Right ventricle myocardium superior (tissue), 1 donor: ENCODE data around the gene AKAP8. TPM values are rescaled to one million over a fixed set of nuclear protein-coding genes. Genes with fewer than 3 reads are reported as not detected.
A peak's percentile ranks its signal among the peaks of the same experiment; 100 is the strongest.
"Not testable (repeated sequence)": the region's sequence is repeated elsewhere in the genome, so short reads cannot be mapped to it uniquely, and the experiment has no call there.

Experiments used
- ATAC-seq: fragments of 200-7000 bp; cut with Tn5 transposase; one replicate; pipeline ENCODE4 v1.9.1; 2020; ENCODE audit warnings: mild to moderate bottlenecking; ENCODE audit not compliant: poor library complexity
- DNase-seq: peaks from one replicate; pipeline ENCODE4 v3.0.0-alpha.2; 2020
- intact Hi-C: fragments of 100-400 bp; cut with DNase I; formaldehyde crosslinking; loops from one replicate; pipeline ENCODE4 v1.11.2; 2022
- total RNA-seq: library from RNA; stranded (reverse); fragmentation: NEBNext Ultra II Directional; extraction: Animal tissue kit (Norgen Biotek cat#: 25700); gene quantifications from one replicate; pipeline ENCODE4 v1.2.1, GENCODE V29; 2021
- donor health status: DM: no; HTN: yes; CAD: no; lungs with severe emphysema.

AKAP8 gene
- total RNA-seq, 1 donor from 2014 or later = 20.6 TPM

DNA sequence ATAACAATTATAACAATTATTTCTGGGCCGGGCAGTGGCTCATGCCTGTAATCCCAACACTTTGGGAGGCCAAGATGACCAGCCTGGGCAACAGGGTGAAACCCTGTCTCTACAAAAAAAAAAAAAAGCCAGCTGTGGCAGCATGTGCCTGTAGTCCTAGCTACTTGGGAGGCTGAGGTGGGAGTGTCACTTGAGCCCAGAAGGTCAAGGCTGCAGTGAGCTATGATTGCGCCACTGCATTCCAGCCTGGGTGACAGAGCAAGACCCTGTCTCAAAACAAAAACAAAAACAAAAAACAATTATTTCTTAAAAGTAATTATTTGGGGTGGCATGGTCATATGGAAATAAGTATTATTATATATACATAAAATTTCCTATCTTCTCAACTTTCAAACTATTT, 31.8 kb upstream of the AKAP8 start:
- DNase-seq = peak; percentile 17
- intact Hi-C loops, ATAC-seq: not testable (repeated sequence)

DNA sequence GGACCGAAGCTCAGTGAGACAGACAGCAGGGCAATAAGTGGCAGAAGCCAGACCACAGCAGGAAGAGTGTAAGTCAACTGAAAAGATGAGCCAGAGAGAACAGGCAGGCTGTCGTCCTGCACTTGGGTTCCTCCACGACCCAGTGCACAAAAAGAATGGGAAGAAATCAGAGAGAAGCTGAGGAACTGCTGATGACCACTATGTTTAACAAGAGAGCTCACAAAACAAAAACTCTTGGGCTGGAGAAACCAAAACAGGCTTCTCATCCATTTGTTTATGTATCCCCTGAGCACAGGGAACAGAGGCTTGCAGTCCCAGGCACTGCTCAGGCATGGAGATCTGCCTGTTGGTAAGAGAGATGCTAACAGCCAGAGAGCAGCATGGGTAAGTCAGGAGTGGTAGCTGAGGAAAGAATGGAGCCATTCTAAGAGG, 25.2 kb upstream of the AKAP8 start:
- DNase-seq (no peak), ATAC-seq (no peak)
- intact Hi-C loops = no loop called here

DNA sequence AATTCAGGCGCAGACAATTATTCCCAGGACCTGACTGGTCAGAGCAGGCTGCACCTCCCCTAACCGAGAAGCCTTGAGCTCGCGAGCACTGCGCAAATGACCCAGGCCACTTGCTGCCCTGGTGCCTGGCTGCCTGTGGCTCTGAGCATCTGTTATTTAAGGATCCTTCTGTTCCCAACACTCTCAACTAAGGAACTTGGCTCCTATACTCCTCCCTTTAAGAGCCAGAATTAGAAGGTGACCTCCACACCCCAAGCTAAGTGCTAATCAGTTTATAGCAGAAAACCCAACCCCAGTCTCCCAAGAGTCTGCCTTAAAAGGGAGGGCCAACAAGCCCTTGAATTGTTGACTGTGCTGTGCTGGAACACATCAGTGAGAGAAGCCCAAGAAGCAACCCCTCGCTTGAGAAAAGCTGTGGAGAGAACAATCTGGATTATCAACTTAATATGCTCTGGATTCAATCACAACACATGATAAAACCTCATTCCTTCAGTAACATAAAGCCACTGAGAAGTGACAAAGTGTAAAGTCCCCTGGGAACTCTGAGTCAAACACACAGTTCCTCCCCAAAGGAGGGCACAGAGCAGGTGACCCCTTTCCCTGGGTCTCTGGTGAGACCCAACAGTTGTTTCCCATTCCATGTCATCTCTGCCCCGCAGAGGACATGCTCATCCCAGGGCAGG, 24.7 kb upstream of the AKAP8 start:
- DNase-seq = no peak
- peak; percentile 54 for ATAC-seq
- intact Hi-C loops = no loop called here

DNA sequence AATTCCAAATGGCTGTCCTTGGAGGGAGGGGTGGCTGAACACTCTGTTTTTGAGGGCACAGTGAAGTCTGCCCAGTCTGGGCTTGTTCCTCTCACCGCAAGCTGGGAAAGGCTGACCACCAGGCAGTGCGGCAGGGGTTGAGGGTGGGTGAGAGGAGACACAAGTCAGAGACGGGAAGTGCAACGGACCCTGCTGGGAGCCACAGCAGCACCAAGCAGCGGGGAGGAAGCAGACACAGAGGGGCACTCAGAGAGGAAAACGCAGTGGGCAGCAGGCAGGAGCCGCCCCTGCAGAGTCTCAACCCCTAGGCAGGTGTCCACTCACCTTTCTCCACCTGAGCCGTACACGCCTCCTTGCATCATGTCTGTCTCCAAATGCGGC, 23.6 kb upstream of the AKAP8 start:
- no peak for DNase-seq
- ATAC-seq = no peak
- intact Hi-C loops = no loop called here

DNA sequence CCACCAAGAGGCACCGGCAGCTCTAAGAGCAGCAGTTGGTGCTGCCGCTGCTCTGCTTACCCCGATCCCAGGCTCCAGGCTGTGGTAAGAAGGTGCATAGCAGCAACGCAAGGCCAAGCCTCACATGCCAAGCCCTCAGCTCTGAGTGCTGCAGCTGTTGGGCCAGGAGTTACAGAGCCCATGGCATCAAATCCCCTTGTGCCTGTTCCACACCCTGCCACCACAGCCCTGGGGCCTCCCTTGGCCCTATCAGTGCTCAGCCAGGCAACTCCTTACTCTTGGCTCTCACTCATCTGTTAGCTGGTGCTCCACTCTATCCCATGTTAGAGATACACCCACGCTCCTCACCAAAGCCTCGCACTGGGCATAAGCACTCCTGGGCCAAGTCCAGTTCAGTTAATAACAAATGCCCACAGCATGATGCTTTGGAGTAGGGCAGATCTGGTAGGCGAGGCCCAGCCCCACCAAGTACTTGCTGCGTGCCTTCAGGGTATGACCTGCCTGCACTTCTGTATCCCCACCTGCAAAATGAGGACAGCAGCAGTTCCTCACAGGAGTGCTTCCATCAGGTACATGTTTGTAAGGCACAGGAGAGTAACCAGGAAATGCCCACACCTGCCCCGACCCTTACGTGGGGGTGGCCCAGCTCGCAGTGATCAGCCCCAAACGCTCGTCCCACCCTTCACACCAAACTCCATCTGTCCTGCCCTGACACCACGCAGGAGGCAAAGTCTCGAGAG, 23.0 kb upstream of the AKAP8 start:
- intact Hi-C loops = no loop called here
- ATAC-seq (peak; percentile 76), DNase-seq (peak; percentile 63)

DNA sequence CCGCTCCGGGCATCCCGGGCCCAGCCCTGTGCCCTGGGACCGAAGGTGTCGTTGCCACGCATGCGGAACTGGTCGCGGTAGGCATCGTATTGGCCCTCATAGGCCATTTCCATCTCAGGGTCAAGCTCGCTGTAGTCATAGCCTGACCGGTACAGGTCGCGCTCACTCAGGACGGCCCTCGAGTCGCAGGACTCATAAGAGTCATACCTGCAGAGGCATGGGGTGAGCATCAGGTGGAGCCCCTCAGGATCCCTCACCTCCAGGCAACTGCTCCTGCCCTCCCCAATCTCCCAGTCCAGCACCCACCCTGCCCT, 21.8 kb upstream of the AKAP8 start:
- intact Hi-C loops = no loop called here
- DNase-seq (no peak), ATAC-seq (no peak)

DNA sequence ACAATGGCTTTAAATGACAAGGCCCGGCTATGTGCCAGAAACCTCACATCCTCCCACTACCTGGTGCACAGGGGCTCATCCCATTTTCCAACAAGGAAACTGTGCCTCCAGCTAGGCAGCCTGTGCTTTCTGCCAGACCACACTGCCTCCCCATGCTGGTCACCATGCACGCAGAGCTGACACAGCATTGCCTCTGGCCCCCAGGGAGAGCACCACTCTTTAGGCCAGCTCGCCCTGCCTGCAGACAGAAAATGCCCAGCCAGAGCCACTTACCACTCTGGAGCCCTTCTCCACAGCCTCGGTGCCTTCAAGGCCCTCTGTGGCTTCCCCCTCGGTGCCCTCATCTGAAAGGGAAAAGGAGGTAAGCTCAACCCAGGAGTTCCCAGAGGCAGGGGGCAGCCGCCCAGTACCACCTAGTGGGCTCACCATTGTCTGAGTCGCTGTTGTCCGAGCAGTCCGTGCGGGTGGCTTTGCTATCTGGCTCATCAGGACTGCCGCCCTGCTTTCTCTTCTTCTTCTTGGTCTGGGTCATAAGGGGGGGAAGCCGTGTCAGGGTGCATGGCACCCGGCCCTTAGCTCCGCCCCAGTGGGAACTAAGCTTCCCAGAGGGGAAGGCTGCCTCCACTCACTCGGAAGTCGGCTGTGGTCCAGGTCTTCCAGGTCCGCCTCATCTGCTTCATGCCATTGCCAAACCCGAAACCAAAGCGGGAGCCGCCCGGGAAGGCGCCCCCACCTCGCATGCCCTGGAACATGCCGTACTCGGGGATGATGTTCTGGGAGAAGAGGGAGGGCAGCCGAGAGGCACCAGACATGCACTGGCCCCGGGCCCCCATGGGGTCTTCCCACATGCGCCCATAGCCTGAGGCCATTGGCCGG, 21.2 kb upstream of the AKAP8 start:
- DNase-seq (no peak), ATAC-seq (no peak)
- intact Hi-C loops = no loop called here

DNA sequence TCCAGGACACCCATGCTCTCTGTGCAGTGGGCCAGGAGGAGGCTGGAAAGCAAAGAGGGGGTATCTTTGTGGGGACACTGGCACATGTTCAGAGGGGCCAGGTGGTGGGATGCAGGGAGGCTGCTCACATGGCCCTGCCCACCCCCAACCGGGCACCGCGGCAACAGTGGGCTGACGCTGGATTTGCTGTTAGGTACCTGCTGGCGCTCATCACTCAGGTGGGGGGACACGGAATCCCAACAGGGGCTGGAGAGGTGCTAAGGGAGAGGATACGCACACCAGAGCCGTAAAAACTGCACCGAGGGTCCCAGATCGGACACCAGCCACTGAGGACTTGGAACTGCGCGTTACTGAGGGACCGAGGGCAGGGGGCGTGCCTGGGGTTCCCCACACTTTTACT, 20.0 kb upstream of the AKAP8 start:
- intact Hi-C loops = no loop called here
- no peak for DNase-seq
- no peak for ATAC-seq

DNA sequence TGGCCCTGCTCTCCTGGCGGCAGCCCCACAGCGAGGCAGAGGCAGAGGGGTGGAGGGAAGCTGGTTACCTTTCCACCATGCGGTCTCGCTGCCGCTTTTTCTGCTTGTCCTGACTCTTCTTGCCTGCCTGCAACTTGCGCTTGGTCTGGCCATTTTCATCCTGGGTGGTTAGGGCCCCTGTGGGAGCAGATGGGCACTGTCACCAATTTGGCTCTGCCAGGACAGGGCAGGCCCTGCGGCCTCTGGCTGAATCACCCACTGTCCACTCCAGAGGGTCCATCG, 19.6 kb upstream of the AKAP8 start:
- ATAC-seq = no peak

DNA sequence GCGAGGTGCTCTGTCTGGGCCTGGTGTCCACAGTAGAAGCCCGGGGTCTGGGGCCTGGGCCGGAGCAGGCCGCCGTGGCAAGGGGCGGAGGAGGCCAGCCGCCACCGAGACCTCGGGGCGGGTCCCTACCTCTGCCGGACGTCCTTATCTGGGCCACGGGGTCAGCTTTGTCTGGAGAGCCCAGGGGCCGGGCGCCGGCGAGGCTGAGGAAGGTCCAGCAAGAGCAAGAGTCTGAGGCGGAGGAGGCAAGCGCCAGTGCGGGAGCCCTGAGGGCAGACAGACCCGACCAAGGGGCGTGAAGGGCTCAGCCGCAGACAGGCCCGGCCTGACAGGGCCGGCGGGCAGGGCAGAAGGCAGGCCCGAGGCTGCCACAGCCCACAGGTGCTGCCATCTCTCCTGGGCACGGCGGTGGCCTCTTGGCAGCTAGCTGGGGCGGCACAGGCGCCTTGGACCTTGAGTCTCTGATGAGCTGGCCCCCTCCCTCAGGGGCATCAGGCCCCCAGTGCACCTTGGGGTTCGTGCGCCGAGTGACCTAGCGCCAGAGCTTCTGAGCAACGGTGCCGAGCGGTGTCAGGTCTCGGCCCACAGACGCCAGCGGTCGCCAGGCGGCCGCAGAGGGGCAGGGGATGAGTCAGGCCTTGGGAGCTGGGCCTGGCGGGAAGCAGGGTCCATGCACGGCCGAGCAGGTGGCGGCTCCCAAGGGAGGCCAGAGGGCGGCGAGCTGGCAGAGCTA, 19.1 kb upstream of the AKAP8 start:
- no peak for ATAC-seq
- no peak for DNase-seq
- intact Hi-C loops = no loop called here

More for the DNA sequence above, 19.6 kb upstream of the AKAP8 start:
- no peak for DNase-seq
- intact Hi-C loops = no loop called here

DNA sequence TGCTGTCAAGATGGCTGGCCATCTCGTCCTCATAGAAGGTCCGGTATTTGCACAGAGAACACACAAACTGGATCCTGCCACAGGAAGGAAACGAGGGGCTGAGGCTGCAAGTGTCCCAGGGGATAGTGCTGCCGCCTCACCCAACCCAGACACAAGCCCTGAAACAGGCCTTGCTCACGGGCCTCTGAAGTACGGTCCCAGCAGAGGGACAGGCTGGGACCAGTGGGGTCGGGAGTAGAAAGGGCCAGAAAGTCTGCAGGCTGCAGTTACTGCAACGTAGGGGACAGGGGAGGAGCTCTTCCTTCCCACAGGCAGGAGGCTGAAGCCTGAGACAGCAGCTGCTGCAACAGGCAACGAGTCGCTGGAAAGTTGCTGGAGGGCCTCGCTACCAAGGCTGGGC, 18.2 kb upstream of the AKAP8 start:
- DNase-seq (no peak), ATAC-seq (no peak)
- intact Hi-C loops = no loop called here

DNA sequence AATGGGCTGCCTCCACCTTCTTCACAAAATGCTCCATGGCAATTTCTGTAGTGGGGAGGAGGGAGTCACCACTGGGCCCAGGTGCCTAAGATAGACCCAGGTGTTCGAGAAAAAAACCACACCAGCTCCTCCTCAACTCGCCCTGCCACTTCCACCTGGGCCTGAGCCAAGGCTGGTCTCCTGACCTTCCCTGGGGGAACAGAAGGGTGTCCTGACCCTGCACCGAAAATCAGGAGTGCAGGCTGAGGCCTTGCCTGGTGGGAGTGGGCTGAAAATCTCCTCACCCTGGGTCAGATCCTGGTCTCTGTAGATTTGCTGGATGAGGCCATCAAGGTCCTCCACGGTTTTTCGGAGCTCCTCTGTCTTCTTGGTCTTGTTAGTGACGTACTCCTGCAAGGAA, 17.6 kb upstream of the AKAP8 start:
- intact Hi-C loops = no loop called here
- ATAC-seq (no peak), DNase-seq (no peak)

DNA sequence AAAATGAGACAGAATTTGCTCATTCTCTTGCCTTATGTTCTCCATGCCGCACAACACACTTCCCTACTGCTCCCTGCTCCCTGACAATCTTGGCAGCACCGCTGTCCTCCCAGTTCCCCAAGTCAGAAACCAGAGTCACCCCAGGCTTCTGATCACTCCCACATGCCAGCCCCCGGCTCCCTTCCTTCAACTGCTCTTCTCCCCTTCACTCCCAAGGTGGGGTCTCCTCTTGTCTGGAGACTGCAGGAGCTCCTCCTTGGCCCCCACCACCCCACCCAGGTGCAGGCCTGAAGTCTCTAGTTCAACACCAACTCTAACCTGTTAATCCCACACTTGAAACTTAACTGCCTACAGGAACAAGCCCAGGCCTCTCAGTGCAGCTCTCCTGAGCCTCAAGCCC, 16.8 kb upstream of the AKAP8 start:
- ATAC-seq (no peak), DNase-seq (peak; percentile 20)
- intact Hi-C loops = no loop called here

DNA sequence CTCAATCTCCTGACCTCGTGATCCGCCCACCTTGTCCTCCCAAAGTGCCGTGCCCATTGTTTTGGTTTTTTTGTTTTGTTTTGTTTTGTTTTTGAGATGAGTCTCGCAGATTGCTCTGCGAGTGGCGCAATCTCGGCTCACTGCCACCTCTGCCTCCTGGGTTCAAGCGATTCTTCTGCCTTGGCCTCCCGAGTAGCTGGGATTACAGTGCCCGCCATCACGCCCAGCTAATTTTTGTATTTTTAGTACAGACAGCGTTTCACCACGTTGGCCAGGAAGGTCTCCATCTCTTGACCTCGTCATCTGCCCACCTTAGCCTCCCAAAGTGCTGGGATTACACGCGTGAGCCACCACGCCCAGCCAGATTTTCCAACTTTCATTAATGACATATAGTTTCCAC, 15.7 kb upstream of the AKAP8 start:
- DNase-seq, ATAC-seq, intact Hi-C loops: not testable (repeated sequence)

DNA sequence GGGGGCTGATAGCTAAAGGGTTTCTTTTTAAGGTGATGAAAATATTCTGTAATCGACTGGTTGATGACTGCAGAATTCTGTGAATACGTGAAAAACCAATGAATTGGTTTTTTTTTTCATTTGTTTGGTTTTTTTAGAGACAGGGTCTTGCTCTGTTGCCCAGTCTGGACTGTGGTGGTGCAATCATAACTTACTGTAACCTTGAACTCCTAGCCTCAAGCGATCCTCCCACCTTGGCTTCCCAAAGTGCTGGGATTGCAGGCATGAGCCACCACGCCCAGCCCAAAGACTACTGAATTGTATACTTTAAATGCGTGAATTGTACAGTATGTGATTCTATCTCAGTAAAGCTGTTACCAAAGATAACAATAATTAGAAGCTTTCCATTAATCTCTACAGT, 14.8 kb upstream of the AKAP8 start:
- DNase-seq = no peak
- intact Hi-C loops = no loop called here
- ATAC-seq = no peak

DNA sequence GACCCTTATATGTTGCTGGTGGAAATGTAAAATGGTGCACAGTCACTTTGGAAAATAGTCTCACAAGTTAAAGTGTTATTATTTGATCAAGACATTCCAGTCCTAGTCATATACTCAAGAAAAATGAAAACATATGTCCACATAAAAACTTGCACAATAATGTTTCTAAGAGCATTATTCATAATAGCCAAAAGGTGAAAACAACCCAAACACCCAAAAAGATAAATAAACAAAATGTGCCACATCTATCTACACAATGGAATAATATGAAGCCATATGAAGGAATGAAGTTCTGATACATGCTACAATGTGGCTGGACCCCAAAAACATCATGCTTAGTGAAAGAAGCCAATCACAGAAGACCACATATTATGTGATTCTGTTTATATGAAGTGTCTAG, 14.4 kb upstream of the AKAP8 start:
- DNase-seq = no peak
- no peak for ATAC-seq
- intact Hi-C loops = no loop called here

DNA sequence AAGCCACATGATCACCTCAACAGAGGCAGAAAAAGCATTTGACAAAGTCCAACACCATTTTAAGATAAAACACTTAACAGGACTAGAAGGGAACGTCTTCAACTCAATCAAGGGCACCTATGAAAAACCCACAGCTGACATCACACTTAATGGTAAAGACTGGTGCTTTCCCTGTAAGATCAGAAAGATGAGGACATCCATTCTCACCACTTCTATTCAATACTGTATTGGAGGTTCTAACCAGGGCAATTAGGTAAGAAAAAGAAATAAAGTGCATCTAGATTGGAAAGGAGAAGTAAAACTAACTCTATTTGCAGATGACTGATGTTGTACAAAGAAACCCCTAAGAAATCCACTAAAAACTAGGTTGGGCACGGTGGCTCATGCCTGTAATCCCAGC, 11.2 kb upstream of the AKAP8 start:
- ATAC-seq (no peak), DNase-seq (no peak)
- intact Hi-C loops = no loop called here

DNA sequence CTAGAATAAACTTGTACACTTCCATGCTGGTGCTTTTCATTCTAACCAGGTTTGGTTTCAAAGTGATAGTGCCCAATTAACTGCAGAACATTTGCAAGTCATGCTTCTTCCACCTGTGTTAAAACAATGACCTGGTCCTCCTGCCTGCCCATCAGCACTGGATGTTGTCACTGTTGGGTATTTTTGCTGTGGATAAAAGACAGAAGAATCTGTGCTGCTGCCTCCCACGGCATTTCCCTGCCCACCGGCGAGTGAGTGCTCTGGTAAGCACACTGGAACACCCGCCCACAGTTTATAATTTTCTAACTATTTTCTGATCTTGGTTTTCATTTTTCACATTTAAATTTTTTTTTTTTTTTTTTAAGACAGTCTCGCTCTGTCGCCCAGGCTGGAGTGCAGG, 2.3 kb upstream of the AKAP8 start:
- intact Hi-C loops = no loop called here
- ATAC-seq (no peak), DNase-seq (peak; percentile 11)

DNA sequence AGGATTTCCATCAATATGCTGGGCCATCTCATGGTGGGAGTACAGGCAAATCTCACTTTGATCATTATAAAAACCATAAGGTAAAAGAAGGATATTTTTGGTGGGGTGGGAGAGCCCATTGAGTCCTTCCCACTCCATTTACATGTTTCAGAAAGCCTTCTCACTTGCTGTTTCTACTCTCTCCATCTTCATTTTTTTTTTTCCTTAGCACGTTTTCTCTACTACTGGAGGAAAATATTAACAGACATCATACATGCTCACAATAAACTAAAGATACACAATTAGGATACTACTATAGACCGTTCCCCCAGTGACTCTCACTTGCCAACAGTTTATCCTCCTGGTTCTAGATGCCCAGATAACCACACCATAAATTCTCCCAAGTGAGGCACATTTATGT, 1.8 kb upstream of the AKAP8 start:
- DNase-seq (no peak), ATAC-seq (no peak)
- intact Hi-C loops = no loop called here
